HepG2 (cell line): ENCODE results near the gene GRAMD4. TPM values are rescaled to one million over a fixed set of nuclear protein-coding genes. Genes with fewer than 3 reads are reported as not detected.

ENCODE experiments used
- ISX ChIP-seq: sonication (generic); formaldehyde crosslinking; conservative IDR thresholded peaks from 2 replicates; pipeline ENCODE4 v1.5.0; 2020; ENCODE audit warnings: missing genetic modification reagents
- KAT2B ChIP-seq: fragments of 150-350 bp; IDR thresholded peaks from 2 replicates; pipeline ENCODE4 v1.6.1; 2014; ENCODE audit warnings: low read depth, low read length, borderline replicate concordance
- MAF1 ChIP-seq: sonication (generic); formaldehyde crosslinking; IDR thresholded peaks from 2 replicates; pipeline ENCODE4 v1.5.0; 2020; ENCODE audit warnings: missing genetic modification reagents, borderline replicate concordance
- SNAPC2 ChIP-seq: sonication (generic); formaldehyde crosslinking; IDR thresholded peaks from 2 replicates; pipeline ENCODE4 v1.8.1; 2022; ENCODE audit warnings: mild to moderate bottlenecking, missing genetic modification reagents
- UBTF ChIP-seq: sonication (generic); formaldehyde crosslinking; IDR thresholded peaks from 2 replicates; pipeline ENCODE4 v1.4.0; 2020; ENCODE audit warnings: mild to moderate bottlenecking, missing genetic modification reagents
- ZNF136 ChIP-seq: sonication (generic); formaldehyde crosslinking; IDR thresholded peaks from 2 replicates; pipeline ENCODE4 v1.8.1; 2022; ENCODE audit warnings: low read depth, mild to moderate bottlenecking, moderate library complexity, missing genetic modification reagents
- polyA plus RNA-seq, 8 experiments: library from polyadenylated mRNA; depleted of rRNA in 3 of 8; stranded (reverse) in 7 of 8; unstranded in 1 of 8; fragments of >200 nt; fragmentation: Illumina TruSeq in 4 of 8; extraction: Trizol in 4 of 8; gene quantifications; 2 replicates each; pipeline versions ENCODE4 v1.2.1 to v1.2.3, GENCODE V29; 2011 to 2016; ENCODE audit warnings: low read depth in 4 of 8, missing spikeins in 1 of 8, mixed read lengths in 1 of 8; ENCODE audit not compliant: insufficient read depth in 1 of 8
- total RNA-seq, 5 experiments: library from RNA; depleted of rRNA; stranded (reverse); fragments of >200 nt; fragmentation: Illumina TruSeq; extraction: Trizol; gene quantifications; 2 replicates each; pipeline ENCODE4 v1.2.3, GENCODE V29; 2016; ENCODE audit warnings: low read depth in 1 of 5
- TF ChIP-seq, protein P1 (sequence below): sonication (generic); formaldehyde crosslinking; IDR thresholded peaks from 2 replicates; pipeline ENCODE4 v1.9.0; 2022; ENCODE audit warnings: missing genetic modification reagents, mild to moderate bottlenecking, borderline replicate concordance
- TF ChIP-seq, protein P2 (sequence below), 2 experiments: IDR thresholded peaks; 2 replicates each; pipeline ENCODE4 v1.6.1; 2011 to 2012; ENCODE audit warnings: low read length in 2 of 2, borderline replicate concordance in 1 of 2, low read depth in 1 of 2, mild to moderate bottlenecking in 1 of 2, moderate library complexity in 1 of 2

GRAMD4 gene
- total and polyA plus RNA-seq, 2 of the 13 experiments (the other 11 are each of a cell fraction or from before 2014, with no cell fraction given), result 15.2 to 15.7 TPM

GRCh38 chr22:46699091-46699490 lies 78.9 kb downstream of the GRAMD4 start (continued):
- TF ChIP-seq, protein P1, sequence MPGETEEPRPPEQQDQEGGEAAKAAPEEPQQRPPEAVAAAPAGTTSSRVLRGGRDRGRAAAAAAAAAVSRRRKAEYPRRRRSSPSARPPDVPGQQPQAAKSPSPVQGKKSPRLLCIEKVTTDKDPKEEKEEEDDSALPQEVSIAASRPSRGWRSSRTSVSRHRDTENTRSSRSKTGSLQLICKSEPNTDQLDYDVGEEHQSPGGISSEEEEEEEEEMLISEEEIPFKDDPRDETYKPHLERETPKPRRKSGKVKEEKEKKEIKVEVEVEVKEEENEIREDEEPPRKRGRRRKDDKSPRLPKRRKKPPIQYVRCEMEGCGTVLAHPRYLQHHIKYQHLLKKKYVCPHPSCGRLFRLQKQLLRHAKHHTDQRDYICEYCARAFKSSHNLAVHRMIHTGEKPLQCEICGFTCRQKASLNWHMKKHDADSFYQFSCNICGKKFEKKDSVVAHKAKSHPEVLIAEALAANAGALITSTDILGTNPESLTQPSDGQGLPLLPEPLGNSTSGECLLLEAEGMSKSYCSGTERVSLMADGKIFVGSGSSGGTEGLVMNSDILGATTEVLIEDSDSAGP (CRISPR knock-in tag), result no peak
- TF ChIP-seq SNAPC2 (CRISPR knock-in tag) (no peak), UBTF (CRISPR knock-in tag) (no peak), ISX (no peak), KAT2B (no peak), MAF1 (no peak), ZNF136 (CRISPR knock-in tag) (no peak)
- TF ChIP-seq, protein P2, sequence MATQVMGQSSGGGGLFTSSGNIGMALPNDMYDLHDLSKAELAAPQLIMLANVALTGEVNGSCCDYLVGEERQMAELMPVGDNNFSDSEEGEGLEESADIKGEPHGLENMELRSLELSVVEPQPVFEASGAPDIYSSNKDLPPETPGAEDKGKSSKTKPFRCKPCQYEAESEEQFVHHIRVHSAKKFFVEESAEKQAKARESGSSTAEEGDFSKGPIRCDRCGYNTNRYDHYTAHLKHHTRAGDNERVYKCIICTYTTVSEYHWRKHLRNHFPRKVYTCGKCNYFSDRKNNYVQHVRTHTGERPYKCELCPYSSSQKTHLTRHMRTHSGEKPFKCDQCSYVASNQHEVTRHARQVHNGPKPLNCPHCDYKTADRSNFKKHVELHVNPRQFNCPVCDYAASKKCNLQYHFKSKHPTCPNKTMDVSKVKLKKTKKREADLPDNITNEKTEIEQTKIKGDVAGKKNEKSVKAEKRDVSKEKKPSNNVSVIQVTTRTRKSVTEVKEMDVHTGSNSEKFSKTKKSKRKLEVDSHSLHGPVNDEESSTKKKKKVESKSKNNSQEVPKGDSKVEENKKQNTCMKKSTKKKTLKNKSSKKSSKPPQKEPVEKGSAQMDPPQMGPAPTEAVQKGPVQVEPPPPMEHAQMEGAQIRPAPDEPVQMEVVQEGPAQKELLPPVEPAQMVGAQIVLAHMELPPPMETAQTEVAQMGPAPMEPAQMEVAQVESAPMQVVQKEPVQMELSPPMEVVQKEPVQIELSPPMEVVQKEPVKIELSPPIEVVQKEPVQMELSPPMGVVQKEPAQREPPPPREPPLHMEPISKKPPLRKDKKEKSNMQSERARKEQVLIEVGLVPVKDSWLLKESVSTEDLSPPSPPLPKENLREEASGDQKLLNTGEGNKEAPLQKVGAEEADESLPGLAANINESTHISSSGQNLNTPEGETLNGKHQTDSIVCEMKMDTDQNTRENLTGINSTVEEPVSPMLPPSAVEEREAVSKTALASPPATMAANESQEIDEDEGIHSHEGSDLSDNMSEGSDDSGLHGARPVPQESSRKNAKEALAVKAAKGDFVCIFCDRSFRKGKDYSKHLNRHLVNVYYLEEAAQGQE (IDR thresholded peaks at IDR 0.05; ENCODE audit: borderline replicate concordance in 1 of 2, low read depth in 1 of 2, low read length in 2 of 2), result no peak
